NB4 (cell line): ENCODE results near the gene MDGA2.

ENCODE experiments used
- CTCF ChIP-seq: IDR thresholded peaks from one replicate; pipeline ENCODE4 v1.5.1; 2012; ENCODE audit warnings: low read depth, low read length
- MAX ChIP-seq: IDR thresholded peaks from 2 replicates; pipeline ENCODE4 v1.6.1; 2011; ENCODE audit warnings: low read depth, low read length

DNA sequence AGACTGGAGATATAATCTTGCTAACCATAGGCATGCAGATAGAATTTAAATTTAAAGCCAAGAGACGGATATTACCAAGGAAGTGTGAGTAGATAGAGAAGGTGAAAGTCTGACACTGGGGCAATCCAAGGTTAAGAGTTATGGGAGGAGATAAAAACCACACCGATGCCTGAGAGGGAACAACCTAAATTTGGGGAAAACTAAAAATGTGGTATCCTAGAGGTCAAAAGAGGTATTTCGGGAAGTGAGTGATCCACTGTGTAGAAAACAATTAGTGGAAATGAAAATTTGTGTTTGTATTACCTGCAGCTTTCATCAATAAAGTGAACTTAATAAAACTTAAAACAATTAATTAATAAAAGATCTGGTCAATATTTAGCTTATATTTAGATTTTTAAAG is 754.9 kb downstream of the MDGA2 start:
- TF ChIP-seq CTCF (no peak), MAX (no peak)
